HL-60/S4 (cell line): ENCODE data around the gene RFTN1.

Experiments used
- in situ Hi-C: fragments of 300-500 bp; cut with MboI; formaldehyde crosslinking; loops from 2 replicates; pipeline ENCODE4 v1.14.3; 2022; ENCODE audit warnings: low sequenced_read_pairs

The RFTN1 gene

DNA sequence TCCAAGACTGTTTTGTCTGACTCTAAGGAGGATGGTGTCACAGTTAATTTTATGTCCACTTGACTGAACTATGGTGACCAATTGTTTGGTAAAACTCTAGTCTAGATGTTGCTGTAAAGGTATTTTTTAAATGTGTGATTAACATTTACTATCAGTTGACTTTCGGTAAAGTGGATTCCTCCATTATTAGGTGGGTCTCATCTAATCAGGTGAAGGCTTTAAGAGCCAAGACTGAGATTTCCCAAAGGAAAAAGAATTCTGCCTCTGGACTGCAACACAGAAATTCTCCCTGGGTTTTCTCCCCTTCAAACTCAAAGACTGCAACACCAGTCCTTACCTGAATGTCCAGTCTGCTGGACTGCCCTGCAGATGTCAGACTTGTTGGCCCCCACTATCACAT is 129.6 kb downstream of the RFTN1 start:
- in situ Hi-C loops = no loop called here

DNA sequence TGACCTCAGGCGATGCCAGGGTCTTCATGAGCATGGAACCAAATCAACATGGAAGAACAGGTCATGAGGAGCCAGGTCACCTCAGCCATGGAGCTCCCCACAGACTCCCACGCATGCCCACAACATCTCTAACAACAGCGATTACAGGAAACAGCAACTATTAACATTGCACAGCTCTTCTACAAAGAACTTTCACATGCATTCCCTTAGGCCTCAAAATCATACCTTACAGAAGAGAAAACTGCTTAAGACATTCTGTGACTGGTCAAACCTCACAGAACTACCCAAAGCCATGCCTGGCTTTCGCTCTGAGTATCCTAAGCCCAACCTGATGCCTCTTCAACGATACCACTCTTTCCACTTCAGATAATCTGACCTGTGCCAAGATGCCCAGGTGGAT is 130.7 kb downstream of the RFTN1 start:
- in situ Hi-C loops = no loop called here

DNA sequence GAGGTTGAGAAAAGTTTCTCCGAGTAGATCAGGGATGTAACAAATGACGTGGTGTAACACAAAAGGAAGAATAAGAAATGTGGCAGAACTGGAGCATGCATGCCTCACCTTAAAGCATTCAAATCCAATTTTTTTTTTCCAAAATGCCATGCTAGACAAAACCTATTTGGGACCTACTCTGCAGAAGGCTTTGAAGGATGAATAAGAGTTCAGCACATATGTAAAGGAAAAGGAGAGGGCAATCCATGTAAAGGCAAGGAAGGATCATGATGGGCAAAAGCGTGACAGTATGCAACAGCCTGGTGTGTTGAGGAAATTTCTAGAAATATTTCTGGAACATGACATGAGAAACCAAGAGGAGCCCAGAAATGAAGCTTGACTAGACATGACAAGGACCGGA is 132.1 kb downstream of the RFTN1 start:
- in situ Hi-C loops = no loop called here

- in situ Hi-C loops = no loop called here
Measured at GRCh38 chr3:16380421-16380820, 133.1 kb downstream of the RFTN1 start.

DNA sequence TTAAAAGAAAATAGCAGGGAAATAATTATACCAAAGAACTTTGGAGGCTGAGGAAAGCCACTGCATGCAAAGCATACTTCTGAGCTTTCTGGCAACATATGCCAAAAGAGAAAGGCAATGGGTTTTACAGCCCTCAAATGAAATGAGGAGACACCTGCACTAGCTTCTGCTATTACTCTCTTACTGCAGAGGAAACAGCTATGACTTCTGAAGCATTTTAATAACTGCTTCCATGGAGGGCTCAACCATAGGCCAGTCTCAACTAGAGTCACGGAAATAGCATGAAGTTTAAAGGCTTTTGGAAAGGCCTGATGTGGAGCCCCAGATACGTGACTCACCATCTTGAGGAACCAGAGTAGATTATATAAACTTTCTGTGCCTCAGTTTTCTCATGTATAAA is 133.7 kb downstream of the RFTN1 start:
- in situ Hi-C loops = no loop called here

GRCh38 chr3:16378920-16379319 is 134.6 kb downstream of the RFTN1 start:
- in situ Hi-C loops = no loop called here

- in situ Hi-C loops = no loop called here
Measured at GRCh38 chr3:16378415-16378814, 135.1 kb downstream of the RFTN1 start.

- in situ Hi-C loops = no loop called here
Measured at GRCh38 chr3:16377847-16378302, 135.6 kb downstream of the RFTN1 start.

- in situ Hi-C loops = no loop called here
Measured at GRCh38 chr3:16377196-16377595, 136.3 kb downstream of the RFTN1 start.

- in situ Hi-C loops = no loop called here
Measured at GRCh38 chr3:16375891-16376290, 137.6 kb downstream of the RFTN1 start.

DNA sequence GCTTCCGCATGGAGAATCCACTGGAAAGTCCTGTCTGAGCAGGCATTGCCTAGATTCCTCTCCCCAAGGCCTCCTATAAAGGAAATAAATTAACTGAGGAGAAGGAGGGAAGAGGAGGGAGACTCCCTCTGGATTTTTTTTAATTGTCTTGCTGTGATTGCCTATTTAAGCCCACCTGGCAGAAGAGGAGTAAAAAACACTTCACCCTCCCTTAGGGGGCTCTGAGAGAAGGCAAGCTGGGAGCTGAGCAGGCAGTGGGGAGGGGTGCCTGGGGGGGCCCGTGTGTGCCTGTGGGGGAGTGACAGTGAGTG is 138.6 kb downstream of the RFTN1 start:
- in situ Hi-C loops = no loop called here

DNA sequence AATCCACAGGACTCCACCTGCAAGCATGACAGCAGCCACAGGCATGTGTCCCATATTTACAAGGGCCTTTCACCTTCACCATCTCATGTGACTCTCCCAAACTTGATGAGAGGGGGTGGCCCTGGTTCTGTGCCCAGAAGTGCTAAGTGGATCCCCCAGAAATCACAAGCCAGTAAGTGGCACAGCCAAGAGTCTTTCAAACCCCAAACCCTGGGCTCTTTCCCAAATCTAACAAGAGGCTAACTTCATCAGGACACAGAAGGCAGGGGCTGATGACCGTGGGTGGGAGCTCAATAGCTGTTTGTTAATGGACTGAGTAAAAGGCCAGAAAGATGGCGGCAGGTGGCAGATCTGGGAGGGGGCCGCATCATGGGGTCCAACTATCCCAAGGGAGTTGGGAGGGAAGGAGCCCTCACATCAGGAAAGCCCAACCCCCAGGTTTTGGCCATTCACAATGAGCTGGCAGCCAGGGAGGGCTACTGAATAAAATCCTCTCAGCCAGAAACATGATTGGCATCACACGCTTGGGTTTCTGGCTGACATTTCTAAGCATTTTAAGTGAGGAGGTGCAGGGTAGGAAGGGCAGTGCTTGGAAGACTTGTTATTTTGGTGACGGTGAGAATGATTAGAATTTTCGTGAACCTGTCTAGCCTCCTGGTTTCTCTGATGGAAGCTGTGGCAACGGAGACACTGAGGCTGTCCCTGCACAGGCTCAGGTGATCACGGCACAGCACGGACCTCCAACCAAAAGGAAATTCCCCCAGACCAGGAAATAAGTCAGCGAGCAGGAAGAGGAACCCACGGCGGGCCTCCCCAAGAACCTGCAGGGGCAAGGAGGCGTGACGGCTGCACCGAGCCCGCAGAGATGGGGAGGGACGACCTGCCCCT is 139.2 kb downstream of the RFTN1 start:
- in situ Hi-C loops = no loop called here

DNA sequence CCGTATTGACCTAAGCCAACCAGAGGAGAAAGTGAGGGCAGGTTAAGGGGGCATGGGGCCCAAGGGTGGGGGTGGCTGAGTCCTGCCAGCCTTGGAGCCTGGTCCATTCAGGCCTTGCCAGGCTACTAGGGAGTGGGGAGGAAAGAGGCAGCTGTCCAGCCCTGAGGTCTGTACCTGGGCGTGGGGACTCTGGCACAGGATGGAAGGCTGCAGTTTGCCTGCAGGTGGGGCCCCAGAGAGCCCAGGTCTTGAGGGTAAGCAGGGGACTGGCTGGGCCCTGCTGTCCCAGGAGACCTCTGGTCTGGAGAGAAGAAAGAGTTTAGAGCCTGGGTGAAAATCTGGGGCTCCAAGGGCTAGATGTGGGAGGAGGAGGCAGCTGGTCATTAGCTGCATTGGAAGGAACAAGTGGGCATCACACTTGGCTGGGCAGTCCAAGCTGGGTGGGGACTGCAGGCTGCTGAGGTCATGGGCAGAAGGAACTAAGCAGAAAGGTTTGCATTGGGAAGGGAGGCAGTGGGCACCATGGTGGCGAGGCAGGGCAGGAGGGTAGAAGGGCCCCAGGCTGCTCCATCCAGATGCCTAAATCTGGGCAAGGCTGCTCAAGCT is 140.1 kb downstream of the RFTN1 start:
- in situ Hi-C loops = no loop called here

- in situ Hi-C loops = no loop called here
Measured at GRCh38 chr3:16372362-16373292, 140.9 kb downstream of the RFTN1 start.

GRCh38 chr3:16370872-16371740 is 142.4 kb downstream of the RFTN1 start:
- in situ Hi-C loops = no loop called here

GRCh38 chr3:16370503-16370871 is 143.0 kb downstream of the RFTN1 start:
- in situ Hi-C loops = no loop called here

- in situ Hi-C loops = no loop called here
Measured at GRCh38 chr3:16369885-16370284, 143.6 kb downstream of the RFTN1 start.

DNA sequence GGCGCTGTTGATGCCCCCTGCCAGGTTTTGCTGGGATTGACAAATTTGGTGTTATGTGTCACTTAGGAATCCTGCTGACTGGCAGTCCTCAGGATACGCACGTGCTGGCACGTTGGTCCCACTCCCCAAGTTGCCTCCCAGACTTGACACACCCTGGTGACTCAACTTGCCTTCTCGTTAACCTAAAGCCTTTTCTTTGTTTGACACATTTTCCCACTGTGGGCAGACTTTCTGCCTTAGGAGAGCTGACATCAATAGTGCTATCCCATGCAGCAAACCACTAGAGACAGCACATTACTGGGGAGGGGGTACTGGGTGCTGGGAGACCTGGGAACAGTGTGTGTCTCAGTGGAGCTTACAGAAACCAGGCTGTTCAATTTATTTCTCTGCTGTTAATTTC is 144.2 kb downstream of the RFTN1 start:
- in situ Hi-C loops = no loop called here

DNA sequence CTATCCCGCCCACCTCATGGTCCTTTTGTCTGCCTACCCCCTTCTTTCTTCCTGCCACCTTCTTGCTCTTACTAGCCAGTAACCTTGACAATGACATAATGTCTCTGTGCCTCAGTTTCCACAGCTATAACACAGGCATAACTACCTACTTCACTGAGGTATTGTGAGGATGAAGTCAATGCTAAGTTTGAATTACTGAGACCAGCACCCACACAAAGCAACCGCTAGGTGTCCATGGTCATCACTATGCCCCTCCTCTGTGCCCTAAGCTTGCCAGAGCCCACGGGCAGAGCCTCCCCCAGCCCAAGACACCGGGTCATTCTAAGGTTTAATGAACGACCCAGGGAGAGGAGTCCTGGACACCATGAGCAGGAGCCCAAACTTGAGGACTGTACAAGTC is 146.9 kb downstream of the RFTN1 start:
- in situ Hi-C loops = no loop called here

- in situ Hi-C loops = no loop called here
Measured at GRCh38 chr3:16365491-16366128, 147.9 kb downstream of the RFTN1 start.
